Mesothelial cell of epicardium (in vitro differentiated cells): ENCODE results near the gene RPS16. TPM values are rescaled to one million over a fixed set of nuclear protein-coding genes. Genes with fewer than 3 reads are reported as not detected.

Source experiments
- DNase-seq, 2 experiments: peaks; one replicate each; pipeline ENCODE4 v3.0.0; 2021; ENCODE audit warnings: low spot score in 2 of 2; ENCODE audit not compliant: unreplicated experiment in 2 of 2
- H3K27ac Mint-ChIP-seq: 2 replicates; pipeline ENCODE4 v1.8.0; 2021; ENCODE audit warnings: mixed read lengths
- H3K27me3 Mint-ChIP-seq: 2 replicates; pipeline ENCODE4 v1.8.0; 2021; ENCODE audit warnings: low read depth, mixed read lengths
- H3K36me3 Mint-ChIP-seq: 2 replicates; pipeline ENCODE4 v1.8.0; 2021; ENCODE audit warnings: mixed read lengths
- H3K4me1 Mint-ChIP-seq: 2 replicates; pipeline ENCODE4 v1.8.0; 2021; ENCODE audit warnings: mixed read lengths
- H3K4me3 Mint-ChIP-seq: 2 replicates; pipeline ENCODE4 v1.8.0; 2021; ENCODE audit warnings: mild to moderate bottlenecking, moderate library complexity, mixed read lengths
- H3K9me3 Mint-ChIP-seq: 2 replicates; pipeline ENCODE4 v1.8.0; 2021; ENCODE audit warnings: mixed read lengths
- CTCF ChIP-seq: fragments of 200-600 bp; sonication (generic); IDR thresholded peaks from one replicate; pipeline ENCODE4 v1.5.0; 2021; ENCODE audit warnings: antibody characterized with exemption; ENCODE audit not compliant: unreplicated experiment
- total RNA-seq: library from RNA; stranded (reverse); gene quantifications from 3 replicates; pipeline ENCODE4 v1.2.1, GENCODE V29; 2021

The RPS16 gene
- total RNA-seq, 1 donor from 2014 or later, result 1,616 TPM

GRCh38 chr19:39433480-39434079 lies 2.2 kb downstream of the RPS16 start:
- no peaks in the 10 kb centered on the region for H3K9me3 Mint-ChIP-seq
- H3K4me1 Mint-ChIP-seq, result peaks cover 29% of the 10 kb centered on the region
- H3K36me3 Mint-ChIP-seq, result peaks cover 16% of the 10 kb centered on the region
- no peak for TF ChIP-seq CTCF
- H3K27ac Mint-ChIP-seq, result peak overlapping the region; percentile 47
- no peaks in the 10 kb centered on the region for H3K27me3 Mint-ChIP-seq
- no peak for DNase-seq
- peak overlapping the region; percentile 49 for H3K4me3 Mint-ChIP-seq

- Mint-ChIP-seq H3K27ac (no peak overlapping the region), H3K9me3 (no peaks in the 10 kb centered on the region), H3K4me1 (peaks cover 35% of the 10 kb centered on the region), H3K27me3 (no peaks in the 10 kb centered on the region), H3K36me3 (peaks cover 16% of the 10 kb centered on the region), H3K4me3 (no peak overlapping the region)
- no peak for DNase-seq
- no peak for TF ChIP-seq CTCF
Observed at GRCh38 chr19:39432677-39433025, 3.1 kb downstream of the RPS16 start.

- Mint-ChIP-seq H3K4me1 (peaks cover 25% of the 10 kb centered on the region), H3K9me3 (no peaks in the 10 kb centered on the region), H3K36me3 (peaks cover 20% of the 10 kb centered on the region), H3K27ac (peak overlapping the region; percentile 78), H3K27me3 (no peaks in the 10 kb centered on the region), H3K4me3 (no peak overlapping the region)
- no peak for TF ChIP-seq CTCF
- no peak for DNase-seq
Observed at GRCh38 chr19:39430675-39431593, 4.8 kb downstream of the RPS16 start.

GRCh38 chr19:39428283-39429112 lies 7.3 kb downstream of the RPS16 start:
- peak overlapping the region; percentile 99 for H3K27ac Mint-ChIP-seq
- peaks cover 27% of the 10 kb centered on the region for H3K36me3 Mint-ChIP-seq
- peaks cover 12% of the 10 kb centered on the region for H3K4me1 Mint-ChIP-seq
- H3K27me3 Mint-ChIP-seq, result no peaks in the 10 kb centered on the region
- no peak for TF ChIP-seq CTCF
- peak; percentile 42 to 70 for DNase-seq
- peak overlapping the region; percentile 40 for H3K4me3 Mint-ChIP-seq
- no peaks in the 10 kb centered on the region for H3K9me3 Mint-ChIP-seq

- no peak for DNase-seq
- Mint-ChIP-seq H3K27me3 (no peaks in the 10 kb centered on the region), H3K9me3 (no peaks in the 10 kb centered on the region), H3K4me1 (peaks cover 12% of the 10 kb centered on the region), H3K27ac (peak overlapping the region; percentile 99), H3K36me3 (peaks cover 22% of the 10 kb centered on the region), H3K4me3 (no peak overlapping the region)
- TF ChIP-seq CTCF, result no peak
Observed at GRCh38 chr19:39427707-39428106, 8.0 kb downstream of the RPS16 start.
